Caco-2 (cell line): ENCODE measurements around the gene GPBP1L1. TPM values are rescaled to one million over a fixed set of nuclear protein-coding genes. Genes with fewer than 3 reads are reported as not detected.
"Not testable (repeated sequence)": the region's sequence is repeated elsewhere in the genome, so short reads cannot be mapped to it uniquely, and the experiment has no call there.

Experiments used
- BruUV-seq: library from RNA; stranded (reverse); fragments of 400-500 nt; replicated peaks from 2 replicates; lab custom pipeline; 2021; lab: Mats Ljungman, UMichigan
- CTCF ChIA-PET: fragments of 300-600 bp; sonication (Branson Sonifier 250); formaldehyde crosslinking; loops from one replicate; lab custom pipeline; 2022; ENCODE audit warnings: antibody characterized with exemption; lab: Charles Lee
- POLR2A ChIA-PET: fragments of 300-600 bp; sonication (Branson Sonifier 250); formaldehyde crosslinking; loops from one replicate; lab custom pipeline; 2022; ENCODE audit warnings: antibody characterized with exemption; lab: Charles Lee
- DNase-seq, 2 experiments: peaks; one replicate each; pipeline versions ENCODE4 v3.0.0 to v3.0.0-alpha.2; 2020 to 2022
- H3K27me3 ChIP-seq: replicated peaks from 2 replicates; pipeline ENCODE4 v1.6.0; 2011; ENCODE audit warnings: low read length; ENCODE audit not compliant: control insufficient read depth, insufficient read depth
- H3K36me3 ChIP-seq: 2 replicates; pipeline ENCODE4 v1.5.1; 2011; ENCODE audit warnings: low read length; ENCODE audit not compliant: control insufficient read depth, insufficient read depth
- H3K4me1 ChIP-seq: fragments of 250-450 bp; sonication (Bioruptor Pico); 2 replicates; pipeline ENCODE4 v1.5.1; 2020; ENCODE audit warnings: mild to moderate bottlenecking
- H3K4me3 ChIP-seq: 2 replicates; pipeline ENCODE4 v1.5.1; 2011; ENCODE audit warnings: low read depth, mild to moderate bottlenecking, control low read depth, low read length
- H3K9me3 ChIP-seq: fragments of 250-450 bp; sonication (Bioruptor Pico); 2 replicates; pipeline ENCODE4 v1.5.1; 2020; ENCODE audit warnings: mild to moderate bottlenecking, moderate library complexity
- H3K27ac Mint-ChIP-seq: one replicate; pipeline ENCODE4 v1.8.0; 2022; ENCODE audit warnings: mixed read lengths; ENCODE audit not compliant: unreplicated experiment
- H3K27me3 Mint-ChIP-seq: one replicate; pipeline ENCODE4 v1.8.0; 2022; ENCODE audit warnings: mixed read lengths; ENCODE audit not compliant: insufficient read depth, unreplicated experiment
- H3K36me3 Mint-ChIP-seq: one replicate; pipeline ENCODE4 v1.8.0; 2022; ENCODE audit warnings: mild to moderate bottlenecking, mixed read lengths; ENCODE audit not compliant: insufficient read depth, unreplicated experiment
- H3K4me1 Mint-ChIP-seq: one replicate; pipeline ENCODE4 v1.8.0; 2022; ENCODE audit warnings: low read depth, mixed read lengths; ENCODE audit not compliant: unreplicated experiment
- H3K4me3 Mint-ChIP-seq: one replicate; pipeline ENCODE4 v1.8.0; 2022; ENCODE audit warnings: mild to moderate bottlenecking, moderate library complexity, mixed read lengths; ENCODE audit not compliant: unreplicated experiment
- H3K9me3 Mint-ChIP-seq: one replicate; pipeline ENCODE4 v1.8.0; 2022; ENCODE audit warnings: mixed read lengths; ENCODE audit not compliant: unreplicated experiment
- intact Hi-C: fragments of 100-400 bp; cut with micrococcal nuclease; formaldehyde crosslinking; loops from one replicate; pipeline ENCODE4 v1.10.0; 2022; ENCODE audit not compliant: unreplicated experiment
- total RNA-seq: library from RNA; stranded (reverse); gene quantifications from 2 replicates; pipeline ENCODE4 v1.2.3, GENCODE V29; 2022
- TF ChIP-seq, protein P1 (sequence below), 2 experiments: fragments of 200-600 bp in 1 of 2; IDR thresholded peaks; 1 replicate in 1 of 2; 2 replicates in 1 of 2; pipeline versions ENCODE4 v1.5.1 to v1.8.0; 2011 to 2022; ENCODE audit warnings: antibody characterized with exemption in 1 of 2, control low read depth in 1 of 2, inconsistent platforms in 1 of 2, low read depth in 1 of 2, low read length in 1 of 2, mild to moderate bottlenecking in 1 of 2, moderate library complexity in 1 of 2; ENCODE audit not compliant: insufficient read depth in 1 of 2, severe bottlenecking in 1 of 2, unreplicated experiment in 1 of 2

Gene GPBP1L1
- total RNA-seq, 1 experiment from 2014 or later = 61.8 TPM

GRCh38 chr1:45730075-45730779 is 43.9 kb upstream of the GPBP1L1 start:
- H3K4me1 Mint-ChIP-seq = no peaks in the 10 kb centered on the region
- H3K27ac Mint-ChIP-seq = no peak overlapping the region
- H3K27me3 Mint-ChIP-seq = no peaks in the 10 kb centered on the region
- Histone ChIP-seq H3K4me3 (no peak overlapping the region), H3K4me1 (peaks cover 10% of the 10 kb centered on the region; the same call in 1 of the 2 replicates), H3K27me3 (no peaks in the 10 kb centered on the region), H3K9me3 (no peaks in the 10 kb centered on the region), H3K36me3 (no peaks in the 10 kb centered on the region)
- intact Hi-C loops = no loop called here
- H3K4me3 Mint-ChIP-seq = no peak overlapping the region
- ChIA-PET POLR2A (no interaction called here), CTCF (no interaction called here)
- peak in 1 of 2 experiments; percentile 54 for DNase-seq
- H3K36me3 Mint-ChIP-seq = no peaks in the 10 kb centered on the region
- H3K9me3 Mint-ChIP-seq = no peaks in the 10 kb centered on the region
- TF ChIP-seq, protein P1, sequence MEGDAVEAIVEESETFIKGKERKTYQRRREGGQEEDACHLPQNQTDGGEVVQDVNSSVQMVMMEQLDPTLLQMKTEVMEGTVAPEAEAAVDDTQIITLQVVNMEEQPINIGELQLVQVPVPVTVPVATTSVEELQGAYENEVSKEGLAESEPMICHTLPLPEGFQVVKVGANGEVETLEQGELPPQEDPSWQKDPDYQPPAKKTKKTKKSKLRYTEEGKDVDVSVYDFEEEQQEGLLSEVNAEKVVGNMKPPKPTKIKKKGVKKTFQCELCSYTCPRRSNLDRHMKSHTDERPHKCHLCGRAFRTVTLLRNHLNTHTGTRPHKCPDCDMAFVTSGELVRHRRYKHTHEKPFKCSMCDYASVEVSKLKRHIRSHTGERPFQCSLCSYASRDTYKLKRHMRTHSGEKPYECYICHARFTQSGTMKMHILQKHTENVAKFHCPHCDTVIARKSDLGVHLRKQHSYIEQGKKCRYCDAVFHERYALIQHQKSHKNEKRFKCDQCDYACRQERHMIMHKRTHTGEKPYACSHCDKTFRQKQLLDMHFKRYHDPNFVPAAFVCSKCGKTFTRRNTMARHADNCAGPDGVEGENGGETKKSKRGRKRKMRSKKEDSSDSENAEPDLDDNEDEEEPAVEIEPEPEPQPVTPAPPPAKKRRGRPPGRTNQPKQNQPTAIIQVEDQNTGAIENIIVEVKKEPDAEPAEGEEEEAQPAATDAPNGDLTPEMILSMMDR (IDR thresholded peaks at IDR 0.05; ENCODE audit: insufficient read depth in 1 of 2, low read depth in 1 of 2, low read length in 1 of 2, severe bottlenecking in 1 of 2, unreplicated experiment in 1 of 2) = no peak
- BruUV-seq = no TSS peak

DNA sequence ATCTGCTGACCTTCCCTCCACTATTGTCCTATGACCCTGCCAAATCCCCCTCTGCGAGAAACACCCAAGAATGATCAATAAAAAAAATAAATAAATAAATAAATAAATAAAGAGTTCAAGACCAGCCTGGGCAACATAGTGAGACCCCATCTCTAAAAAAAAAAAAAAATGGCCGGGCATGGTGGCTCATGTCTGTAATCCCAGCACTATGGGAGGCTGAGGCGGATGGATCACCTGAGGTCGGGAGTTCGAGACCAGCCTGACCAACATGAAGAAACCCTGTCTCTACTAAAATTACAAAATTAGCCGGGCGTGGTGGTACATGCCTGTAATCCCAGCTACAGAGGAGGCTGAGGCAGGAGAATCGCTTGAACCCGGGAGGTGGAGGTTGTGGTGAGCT is 39.7 kb upstream of the GPBP1L1 start:
- not testable (repeated sequence) for BruUV-seq, H3K27ac Mint-ChIP-seq

DNA sequence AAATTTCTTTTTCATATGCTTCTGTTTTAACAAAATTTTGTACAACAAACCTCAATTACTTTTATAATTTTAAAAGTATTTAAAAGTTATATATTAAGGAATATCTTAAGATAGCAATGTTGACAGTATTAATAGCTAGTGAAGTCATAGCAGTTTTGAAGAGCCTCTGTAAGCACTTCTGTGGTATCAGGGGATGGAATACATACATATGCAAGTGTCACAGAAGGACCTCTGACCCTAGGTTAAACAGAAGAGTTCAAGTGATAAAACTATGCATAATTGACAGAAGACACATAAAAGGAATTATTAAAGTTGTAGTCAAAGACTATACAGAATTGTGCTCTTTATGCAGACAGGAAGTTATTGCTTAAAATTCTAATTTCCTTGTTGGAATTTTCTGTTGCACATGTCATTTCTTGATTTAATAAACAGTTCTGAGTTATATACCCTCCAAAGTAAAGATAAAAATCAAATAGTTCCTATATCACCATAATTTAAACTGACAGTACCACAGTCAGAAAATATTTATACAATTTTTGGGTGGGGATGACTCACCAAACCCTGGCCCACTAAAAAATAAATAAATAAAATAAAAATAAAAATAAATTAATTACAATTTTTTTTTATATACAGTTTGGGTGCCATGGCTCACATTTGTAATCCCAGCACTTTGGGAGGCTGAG is 37.1 kb upstream of the GPBP1L1 start:
- no peaks in the 10 kb centered on the region for H3K27me3 ChIP-seq
- no peaks in the 10 kb centered on the region for H3K36me3 ChIP-seq
- no peak overlapping the region for H3K4me3 ChIP-seq
- no peak overlapping the region for H3K4me3 Mint-ChIP-seq
- H3K4me1 Mint-ChIP-seq = no peaks in the 10 kb centered on the region
- H3K36me3 Mint-ChIP-seq = no peaks in the 10 kb centered on the region
- ChIA-PET POLR2A (no interaction called here), CTCF (no interaction called here)
- H3K27ac Mint-ChIP-seq = no peak overlapping the region
- no peaks in the 10 kb centered on the region for H3K9me3 ChIP-seq
- no peaks in the 10 kb centered on the region for H3K4me1 ChIP-seq
- no peaks in the 10 kb centered on the region for H3K27me3 Mint-ChIP-seq
- TF ChIP-seq, protein P1 (IDR thresholded peaks at IDR 0.05; ENCODE audit: insufficient read depth in 1 of 2, low read depth in 1 of 2, low read length in 1 of 2, severe bottlenecking in 1 of 2, unreplicated experiment in 1 of 2) = no peak
- H3K9me3 Mint-ChIP-seq = no peaks in the 10 kb centered on the region
- intact Hi-C loops = no loop called here
- DNase-seq = no peak
- no TSS peak for BruUV-seq

More for the DNA sequence above, 39.7 kb upstream of the GPBP1L1 start:
- H3K36me3 Mint-ChIP-seq, H3K27me3 ChIP-seq, H3K4me1 ChIP-seq, DNase-seq, H3K9me3 ChIP-seq, intact Hi-C loops, H3K27me3 Mint-ChIP-seq, H3K4me3 Mint-ChIP-seq, POLR2A ChIA-PET, CTCF ChIA-PET, H3K36me3 ChIP-seq, H3K4me3 ChIP-seq, H3K9me3 Mint-ChIP-seq, H3K4me1 Mint-ChIP-seq: not testable (repeated sequence)
